Measurements from ENCODE around the gene KLF5.

GRCh38 chr13:73075546-73075945 is 16.7 kb downstream of the KLF5 start:
- TF ChIP-seq ZFX (IDR thresholded peaks at IDR 0.05; ENCODE audit: borderline replicate concordance) = no peak
- no peak for TF ChIP-seq CTCF (IDR thresholded peaks at IDR 0.05)

Data from 22Rv1 (cell line).